ENCODE results near the gene LEKR1.
A peak's percentile ranks its signal among the peaks of the same experiment; 100 is the strongest.

LEKR1 gene

DNA sequence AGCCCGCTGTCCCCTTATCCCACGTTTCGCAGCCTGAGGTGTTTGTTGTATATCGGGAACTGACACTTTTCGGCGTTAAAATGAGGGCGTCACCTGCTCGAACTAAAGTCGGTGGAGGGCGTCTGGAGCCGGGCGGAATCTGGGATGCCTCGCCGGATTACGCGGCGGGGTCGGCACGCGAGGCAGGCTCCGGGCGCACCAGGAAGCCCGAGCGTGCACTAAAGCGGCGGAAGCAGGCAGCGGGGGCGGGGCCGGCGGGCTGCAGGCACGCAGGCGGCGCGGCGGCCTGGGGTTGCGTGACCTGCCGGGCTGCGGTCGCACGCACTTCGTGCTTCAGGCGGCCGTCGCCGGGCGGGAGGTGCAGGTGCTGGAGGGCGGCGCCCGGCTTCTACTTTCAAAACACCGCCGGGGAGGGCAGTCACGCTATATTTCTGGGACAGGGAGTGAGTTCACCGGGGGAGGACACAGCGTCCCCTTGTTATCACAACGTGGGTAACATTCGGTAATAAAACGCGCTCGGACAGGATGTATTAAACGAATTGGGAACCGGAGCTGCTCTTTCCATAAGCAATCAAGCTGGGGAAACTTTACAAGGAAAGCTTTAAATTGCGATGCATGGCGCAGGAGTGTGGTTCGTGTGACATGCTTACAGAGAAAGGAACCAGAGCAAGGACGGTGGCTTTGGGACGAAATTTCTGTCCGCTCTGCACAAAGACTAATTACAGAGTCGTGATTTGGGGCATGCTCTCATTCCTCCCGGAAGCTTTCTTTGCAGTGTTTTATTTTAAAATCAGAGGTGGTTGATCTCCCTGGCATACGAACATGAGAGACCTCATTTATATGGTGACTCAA, 9.1 kb upstream of the LEKR1 start:
- Histone ChIP-seq H2AFZ (ENCODE audit: low read length) (peak overlapping the region; percentile 82), H3K9ac (ENCODE audit: low read length) (peak overlapping the region; percentile 77), H3F3A (ENCODE audit: insufficient read depth, low read length) (peaks cover 30% of the 10 kb centered on the region), H3K27me3 (replicated peaks; ENCODE audit: insufficient read depth, low read length) (no peaks in the 10 kb centered on the region), H4K20me1 (ENCODE audit: insufficient read depth, low read length) (no peaks in the 10 kb centered on the region), H3K4me2 (ENCODE audit: low read depth, low read length) (peak overlapping the region; percentile 82), H3K27ac (ENCODE audit: low read length) (peak overlapping the region; percentile 89), H3K36me3 (replicated peaks; ENCODE audit: insufficient read depth, low read length) (no peaks in the 10 kb centered on the region), H3K9me3 (replicated peaks; ENCODE audit: insufficient read depth, low read length) (no peaks in the 10 kb centered on the region), H3K9me2 (replicated peaks; ENCODE audit: insufficient read depth, low read length) (no peaks in the 10 kb centered on the region), H3K79me2 (ENCODE audit: low read length) (no peaks in the 10 kb centered on the region), H3K4me3 (ENCODE audit: low read length) (peak overlapping the region; percentile 65), H3K4me1 (ENCODE audit: low read length) (peaks cover 38% of the 10 kb centered on the region)
- TF ChIP-seq EZH2phosphoT487 (IDR thresholded peaks at IDR 0.05; ENCODE audit: low read length): no peak
- TF ChIP-seq, protein P1, sequence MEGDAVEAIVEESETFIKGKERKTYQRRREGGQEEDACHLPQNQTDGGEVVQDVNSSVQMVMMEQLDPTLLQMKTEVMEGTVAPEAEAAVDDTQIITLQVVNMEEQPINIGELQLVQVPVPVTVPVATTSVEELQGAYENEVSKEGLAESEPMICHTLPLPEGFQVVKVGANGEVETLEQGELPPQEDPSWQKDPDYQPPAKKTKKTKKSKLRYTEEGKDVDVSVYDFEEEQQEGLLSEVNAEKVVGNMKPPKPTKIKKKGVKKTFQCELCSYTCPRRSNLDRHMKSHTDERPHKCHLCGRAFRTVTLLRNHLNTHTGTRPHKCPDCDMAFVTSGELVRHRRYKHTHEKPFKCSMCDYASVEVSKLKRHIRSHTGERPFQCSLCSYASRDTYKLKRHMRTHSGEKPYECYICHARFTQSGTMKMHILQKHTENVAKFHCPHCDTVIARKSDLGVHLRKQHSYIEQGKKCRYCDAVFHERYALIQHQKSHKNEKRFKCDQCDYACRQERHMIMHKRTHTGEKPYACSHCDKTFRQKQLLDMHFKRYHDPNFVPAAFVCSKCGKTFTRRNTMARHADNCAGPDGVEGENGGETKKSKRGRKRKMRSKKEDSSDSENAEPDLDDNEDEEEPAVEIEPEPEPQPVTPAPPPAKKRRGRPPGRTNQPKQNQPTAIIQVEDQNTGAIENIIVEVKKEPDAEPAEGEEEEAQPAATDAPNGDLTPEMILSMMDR (IDR thresholded peaks at IDR 0.05; ENCODE audit: low read length): peak; percentile 47
- DNase-seq: peak; percentile 98

DNA sequence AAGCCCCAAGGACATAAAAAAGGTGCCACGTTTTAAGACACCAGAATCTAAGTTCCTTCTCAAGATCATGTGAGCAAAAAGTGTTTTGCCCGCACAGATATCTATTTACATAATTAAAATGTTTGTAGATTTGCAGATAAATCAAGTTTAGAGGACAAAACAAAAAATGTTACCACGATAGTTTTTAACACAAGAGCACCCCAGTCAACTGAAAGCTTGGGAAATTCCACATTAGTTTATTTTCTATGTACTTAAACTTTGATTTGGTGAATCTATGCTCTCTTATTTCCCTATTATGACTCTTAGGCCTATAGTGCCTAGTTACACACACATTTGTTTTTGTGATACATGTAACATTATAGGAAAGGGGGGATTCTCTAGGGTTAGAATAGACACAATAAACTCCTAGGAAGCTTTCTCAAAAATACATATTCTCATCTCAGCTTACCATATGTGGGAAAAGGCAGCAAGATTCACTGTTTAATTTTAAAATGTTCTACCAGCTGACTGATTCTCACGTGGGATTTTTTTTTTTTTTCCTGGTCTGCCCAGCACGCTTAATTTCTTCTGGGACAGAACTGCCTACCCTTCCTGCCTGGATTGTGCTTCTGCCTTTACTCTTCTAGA, 8.4 kb upstream of the LEKR1 start:
- no peaks in the 10 kb centered on the region for H3K9me2 ChIP-seq (replicated peaks; ENCODE audit: insufficient read depth, low read length)
- H3F3A ChIP-seq (ENCODE audit: insufficient read depth, low read length): peaks cover 30% of the 10 kb centered on the region
- peaks cover 38% of the 10 kb centered on the region for H3K4me1 ChIP-seq (ENCODE audit: low read length)
- peak overlapping the region; percentile 89 for H3K27ac ChIP-seq (ENCODE audit: low read length)
- no peaks in the 10 kb centered on the region for H3K36me3 ChIP-seq (replicated peaks; ENCODE audit: insufficient read depth, low read length)
- no peak for DNase-seq
- no peaks in the 10 kb centered on the region for H3K79me2 ChIP-seq (ENCODE audit: low read length)
- H3K27me3 ChIP-seq (replicated peaks; ENCODE audit: insufficient read depth, low read length): no peaks in the 10 kb centered on the region
- peak overlapping the region; percentile 82 for H3K4me2 ChIP-seq (ENCODE audit: low read depth, low read length)
- H4K20me1 ChIP-seq (ENCODE audit: insufficient read depth, low read length): no peaks in the 10 kb centered on the region
- TF ChIP-seq EZH2 (optimal IDR thresholded peaks at IDR 0.05; ENCODE audit: low read depth, low read length) (no peak), EZH2phosphoT487 (IDR thresholded peaks at IDR 0.05; ENCODE audit: low read length) (no peak)
- TF ChIP-seq, protein P1 (IDR thresholded peaks at IDR 0.05; ENCODE audit: low read length): no peak
- H3K9me3 ChIP-seq (replicated peaks; ENCODE audit: insufficient read depth, low read length): no peaks in the 10 kb centered on the region
- H3K4me3 ChIP-seq (ENCODE audit: low read length): peak overlapping the region; percentile 65
- H3K9ac ChIP-seq (ENCODE audit: low read length): peak overlapping the region; percentile 77
- H2AFZ ChIP-seq (ENCODE audit: low read length): peak overlapping the region; percentile 63

DNA sequence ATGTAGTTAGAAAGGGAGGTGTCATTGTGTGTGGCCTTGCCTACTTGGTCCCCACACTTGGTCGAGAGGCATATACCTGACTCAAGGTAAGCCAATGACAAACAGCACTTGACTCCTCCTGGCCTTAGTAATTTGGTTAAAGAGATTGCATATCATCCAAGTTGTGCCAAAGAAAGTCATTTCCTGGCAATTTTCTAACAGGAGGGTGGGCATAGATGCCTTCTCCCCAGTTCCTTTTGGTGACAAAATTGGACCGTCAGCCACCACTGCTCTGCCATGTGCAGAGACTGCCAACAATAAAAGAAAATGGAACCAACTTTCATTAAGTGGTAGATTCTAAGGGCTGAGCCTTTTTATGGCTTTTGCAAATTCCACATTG, 7.9 kb upstream of the LEKR1 start:
- Histone ChIP-seq H3K79me2 (ENCODE audit: low read length) (no peaks in the 10 kb centered on the region), H3K36me3 (replicated peaks; ENCODE audit: insufficient read depth, low read length) (no peaks in the 10 kb centered on the region), H4K20me1 (ENCODE audit: insufficient read depth, low read length) (no peaks in the 10 kb centered on the region), H3K4me3 (ENCODE audit: low read length) (peak overlapping the region; percentile 65), H2AFZ (ENCODE audit: low read length) (peak overlapping the region; percentile 63), H3K4me2 (ENCODE audit: low read depth, low read length) (peak overlapping the region; percentile 82), H3F3A (ENCODE audit: insufficient read depth, low read length) (peaks cover 30% of the 10 kb centered on the region), H3K27ac (ENCODE audit: low read length) (peak overlapping the region; percentile 89), H3K4me1 (ENCODE audit: low read length) (peaks cover 38% of the 10 kb centered on the region), H3K9me2 (replicated peaks; ENCODE audit: insufficient read depth, low read length) (no peaks in the 10 kb centered on the region), H3K9ac (ENCODE audit: low read length) (peak overlapping the region; percentile 77), H3K9me3 (replicated peaks; ENCODE audit: insufficient read depth, low read length) (no peaks in the 10 kb centered on the region), H3K27me3 (replicated peaks; ENCODE audit: insufficient read depth, low read length) (no peaks in the 10 kb centered on the region)
- no peak for TF ChIP-seq EZH2 (optimal IDR thresholded peaks at IDR 0.05; ENCODE audit: low read depth, low read length)
- TF ChIP-seq, protein P1 (IDR thresholded peaks at IDR 0.05; ENCODE audit: low read length): no peak
- no peak for TF ChIP-seq EZH2phosphoT487 (IDR thresholded peaks at IDR 0.05; ENCODE audit: low read length)
- no peak for DNase-seq
